ENCODE results near the gene MIF.
"Not testable (repeated sequence)": the region's sequence is repeated elsewhere in the genome, so short reads cannot be mapped to it uniquely, and the experiment has no call there.

Gene MIF

DNA sequence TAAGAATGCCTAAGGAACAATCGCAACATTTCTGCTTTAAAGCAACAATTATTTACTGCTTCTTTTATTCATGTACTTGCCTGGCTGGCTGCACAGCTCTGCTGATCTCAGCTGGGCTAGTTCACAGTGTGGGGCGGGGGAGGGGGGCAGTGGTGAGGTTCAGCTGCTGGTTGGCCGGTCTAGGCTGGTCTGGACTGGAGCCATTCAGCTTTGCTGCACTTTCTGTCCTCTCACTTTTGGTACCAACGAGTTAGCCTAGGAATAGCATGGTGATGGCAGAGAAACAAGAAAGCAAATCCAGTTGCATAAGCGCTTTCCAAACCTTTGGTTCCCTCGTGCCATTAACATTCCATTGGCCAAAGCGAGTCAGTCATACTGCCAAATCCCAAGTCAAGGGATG lies 16.0 kb upstream of the MIF start:
- no peak for DNase-seq

DNA sequence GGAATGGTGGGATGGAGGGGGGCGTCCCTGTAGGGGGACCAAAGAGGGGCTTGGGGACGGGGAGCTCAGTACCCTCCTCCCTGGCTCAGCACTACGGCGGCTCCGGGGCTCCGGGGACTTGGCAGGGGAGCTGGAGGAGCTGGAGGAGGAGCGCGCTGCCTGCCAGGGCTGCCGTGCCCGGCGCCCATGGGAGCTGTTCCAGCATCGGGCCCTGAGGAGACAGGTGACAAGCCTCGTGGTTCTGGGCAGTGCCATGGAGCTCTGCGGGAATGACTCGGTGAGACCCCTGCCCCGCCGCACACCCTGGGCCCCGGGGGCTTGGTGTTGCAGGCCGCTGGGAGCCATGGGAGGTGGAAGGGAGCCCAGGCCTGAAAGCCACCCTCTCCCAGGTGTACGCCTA lies 11.8 kb upstream of the MIF start:
- DNase-seq, result no peak

GRCh38 chr22:23883658-23884057 lies 10.5 kb upstream of the MIF start:
- no peak for DNase-seq

- no peak for DNase-seq
These were observed 10.0 kb upstream of the MIF start for GRCh38 chr22:23884140-23884539.

- no peak for DNase-seq
These were observed 5.4 kb upstream of the MIF start for GRCh38 chr22:23888615-23889401.

DNA sequence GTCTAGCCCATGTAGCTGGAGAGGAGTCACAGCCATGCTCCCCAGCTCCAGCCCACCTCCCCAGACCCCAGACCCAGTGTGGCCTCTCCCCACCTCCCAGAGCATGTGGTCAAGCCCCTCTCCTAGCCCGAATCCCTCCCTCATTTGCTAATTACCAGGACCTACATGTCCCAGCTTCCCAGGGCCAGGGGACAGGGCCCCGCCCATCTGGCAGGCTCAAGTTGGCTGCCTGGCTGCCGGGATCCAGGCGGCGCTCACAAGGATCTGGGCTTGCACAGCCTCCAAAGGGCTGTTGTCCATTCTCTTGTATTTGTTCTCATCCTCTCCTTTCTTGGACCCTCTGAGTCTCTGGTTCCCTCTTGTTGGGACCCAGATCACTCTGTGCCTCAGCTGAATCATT lies 4.6 kb upstream of the MIF start:
- DNase-seq, result no peak

GRCh38 chr22:23891726-23892125 lies 2.5 kb upstream of the MIF start:
- no peak for DNase-seq

GRCh38 chr22:23892130-23892529 lies 2.1 kb upstream of the MIF start:
- DNase-seq, result no peak

GRCh38 chr22:23892706-23893105 lies 1.5 kb upstream of the MIF start:
- no peak for DNase-seq

- no peak for DNase-seq
These were observed 850 bp upstream of the MIF start for GRCh38 chr22:23893121-23893944.

- peak; percentile 79 for DNase-seq
These were observed 771 bp downstream of the MIF start for GRCh38 chr22:23894710-23895598.

DNA sequence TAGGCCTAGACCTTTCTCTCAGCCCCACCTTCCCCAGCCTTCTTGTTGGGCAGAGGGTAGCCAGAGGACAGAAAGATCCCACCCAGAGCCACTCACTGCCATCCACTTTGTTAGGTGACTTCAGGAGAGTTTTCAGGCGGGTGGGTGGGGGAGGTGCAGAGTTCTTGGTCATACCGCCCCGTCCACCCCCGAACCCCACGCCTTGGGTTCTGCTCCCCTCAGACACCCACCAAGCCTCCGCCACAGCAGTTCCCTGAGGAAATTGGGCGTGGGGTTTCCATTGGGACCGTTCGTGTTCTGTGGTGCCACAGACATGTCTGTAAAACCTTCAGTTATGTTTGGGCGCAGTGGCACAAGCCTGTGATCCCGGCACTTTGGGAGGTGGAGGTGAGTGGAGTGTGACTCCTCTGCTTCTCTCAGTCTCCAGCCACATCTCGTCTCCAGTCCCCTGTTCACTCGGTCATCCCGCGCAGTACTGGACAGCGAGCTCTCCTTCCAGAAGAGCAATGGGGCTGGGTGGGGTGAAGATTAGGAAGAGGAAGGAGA lies 1.5 kb downstream of the MIF start:
- no peak for DNase-seq

GRCh38 chr22:23896166-23896522 lies 2.0 kb downstream of the MIF start:
- DNase-seq, result no peak

GRCh38 chr22:23896523-23897186 lies 2.5 kb downstream of the MIF start:
- no peak for DNase-seq

GRCh38 chr22:23897320-23897719 lies 3.1 kb downstream of the MIF start:
- no peak for DNase-seq

DNA sequence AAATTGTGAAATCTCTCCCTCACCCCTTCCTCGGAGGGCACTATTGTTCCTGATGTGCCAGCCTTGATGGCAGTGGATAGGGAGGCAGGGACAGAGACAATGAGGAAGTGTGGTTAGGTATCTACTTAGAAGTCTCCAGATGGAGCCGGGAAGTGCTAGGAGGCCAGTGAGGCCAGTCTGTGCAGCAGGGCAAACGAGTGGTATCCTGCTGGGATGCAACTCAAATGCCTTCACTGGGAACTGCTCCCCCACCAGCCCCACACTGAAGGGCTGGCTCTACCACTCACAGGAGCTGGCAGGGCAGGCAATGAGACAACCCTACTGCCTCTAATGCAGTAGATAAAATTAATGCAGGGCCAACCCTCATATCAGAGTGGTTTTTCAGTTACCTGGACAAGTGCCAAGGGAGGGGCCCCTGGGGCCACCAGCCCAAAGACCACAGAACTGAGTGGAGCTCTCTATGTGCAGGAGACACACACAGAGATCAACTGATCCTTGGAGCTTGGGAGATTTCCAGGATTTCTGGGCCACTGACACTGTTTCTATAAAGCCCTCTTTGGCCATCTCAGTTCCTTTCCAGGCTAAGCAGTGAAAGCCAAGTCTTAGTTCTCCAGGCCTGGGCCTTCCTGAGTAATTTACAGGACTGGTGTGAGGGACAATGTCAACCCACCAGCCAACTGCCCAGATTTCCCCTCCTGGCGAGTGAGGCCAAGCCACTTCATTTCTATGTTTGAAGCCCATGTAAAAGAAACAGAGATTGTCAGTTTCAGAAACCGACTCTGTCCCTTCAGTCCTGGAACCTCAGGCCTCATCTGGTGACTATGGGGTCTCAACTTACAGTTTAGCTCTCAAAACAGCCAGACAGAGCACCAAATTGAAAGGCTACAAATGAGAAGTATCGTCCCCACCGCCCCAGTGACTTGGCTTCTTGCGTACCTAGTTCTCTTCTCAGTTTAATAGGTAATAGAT lies 4.1 kb downstream of the MIF start:
- DNase-seq, result no peak

GRCh38 chr22:23899042-23899745 lies 5.0 kb downstream of the MIF start:
- DNase-seq, result no peak

DNA sequence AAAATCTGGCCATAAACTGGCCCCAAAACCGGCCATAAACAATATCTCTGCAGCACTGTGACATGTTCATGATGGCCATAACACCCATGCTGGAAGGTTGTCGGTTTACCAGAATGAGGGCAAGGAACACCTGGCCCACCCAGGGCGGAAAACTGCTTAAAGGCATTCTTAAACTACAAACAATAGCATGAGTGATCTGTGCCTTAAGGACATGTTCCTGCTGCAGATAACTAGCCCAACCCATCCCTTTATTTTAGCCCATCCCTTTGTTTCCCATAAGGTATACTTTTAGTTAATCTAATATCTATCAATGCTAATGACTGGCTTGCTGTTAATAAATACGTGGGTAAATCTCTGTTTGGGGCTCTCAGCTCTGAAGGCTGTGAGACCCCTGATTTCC lies 6.0 kb downstream of the MIF start:
- DNase-seq, result not testable (repeated sequence)

- DNase-seq, result no peak
These were observed 7.4 kb downstream of the MIF start for GRCh38 chr22:23901600-23901999.

- DNase-seq, result no peak
These were observed 9.3 kb downstream of the MIF start for GRCh38 chr22:23903328-23903971.
